KMS-11 (cell line): ENCODE measurements around the gene IQSEC1.
A peak's percentile ranks its signal among the peaks of the same experiment; 100 is the strongest.

Experiments used
- H2AFZ ChIP-seq: fragments of 200-600 bp; sonication (generic); 2 replicates; pipeline ENCODE4 v1.6.1; 2016; ENCODE audit warnings: antibody characterized with exemption, mixed run types, low read depth
- H3K27ac ChIP-seq: fragments of 200-600 bp; sonication (generic); 2 replicates; pipeline ENCODE4 v1.6.1; 2016; ENCODE audit warnings: mild to moderate bottlenecking, mixed run types
- H3K27me3 ChIP-seq: fragments of 200-600 bp; sonication (generic); 2 replicates; pipeline ENCODE4 v1.6.1; 2017; ENCODE audit warnings: mild to moderate bottlenecking, low read depth, mixed run types, moderate library complexity; ENCODE audit not compliant: insufficient read depth
- H3K36me3 ChIP-seq: fragments of 200-600 bp; sonication (generic); 2 replicates; pipeline ENCODE4 v1.6.1; 2017; ENCODE audit warnings: mild to moderate bottlenecking, mixed run types; ENCODE audit not compliant: insufficient read depth
- H3K4me1 ChIP-seq: fragments of 200-600 bp; sonication (generic); 2 replicates; pipeline ENCODE4 v1.6.1; 2016; ENCODE audit warnings: mild to moderate bottlenecking, low read depth, mixed run types; ENCODE audit not compliant: poor library complexity, severe bottlenecking
- H3K4me2 ChIP-seq: fragments of 200-600 bp; sonication (generic); 2 replicates; pipeline ENCODE4 v1.7.0; 2016; ENCODE audit warnings: mild to moderate bottlenecking, mixed run types
- H3K4me3 ChIP-seq: fragments of 200-600 bp; sonication (generic); IDR thresholded peaks from 2 replicates; pipeline ENCODE4 v1.6.1; 2017; ENCODE audit warnings: low read depth, low read length, mixed read lengths; ENCODE audit not compliant: insufficient read depth
- H3K79me2 ChIP-seq: fragments of 200-600 bp; sonication (generic); 2 replicates; pipeline ENCODE4 v1.6.1; 2016; ENCODE audit warnings: low read depth, mixed run types; ENCODE audit not compliant: insufficient read depth
- H3K9ac ChIP-seq: fragments of 200-600 bp; sonication (generic); 2 replicates; pipeline ENCODE4 v1.6.1; 2016; ENCODE audit warnings: mild to moderate bottlenecking, mixed run types
- H4K20me1 ChIP-seq: fragments of 200-600 bp; sonication (generic); 2 replicates; pipeline ENCODE4 v1.6.1; 2016; ENCODE audit warnings: mild to moderate bottlenecking, mixed run types; ENCODE audit not compliant: insufficient read depth
- TF ChIP-seq, protein P1 (sequence below): fragments of 200-600 bp; sonication (generic); conservative IDR thresholded peaks from 2 replicates; pipeline ENCODE4 v1.6.1; 2017; ENCODE audit warnings: low read depth, mild to moderate bottlenecking, antibody characterized with exemption, low read length, moderate library complexity, mixed read lengths

Gene IQSEC1

DNA sequence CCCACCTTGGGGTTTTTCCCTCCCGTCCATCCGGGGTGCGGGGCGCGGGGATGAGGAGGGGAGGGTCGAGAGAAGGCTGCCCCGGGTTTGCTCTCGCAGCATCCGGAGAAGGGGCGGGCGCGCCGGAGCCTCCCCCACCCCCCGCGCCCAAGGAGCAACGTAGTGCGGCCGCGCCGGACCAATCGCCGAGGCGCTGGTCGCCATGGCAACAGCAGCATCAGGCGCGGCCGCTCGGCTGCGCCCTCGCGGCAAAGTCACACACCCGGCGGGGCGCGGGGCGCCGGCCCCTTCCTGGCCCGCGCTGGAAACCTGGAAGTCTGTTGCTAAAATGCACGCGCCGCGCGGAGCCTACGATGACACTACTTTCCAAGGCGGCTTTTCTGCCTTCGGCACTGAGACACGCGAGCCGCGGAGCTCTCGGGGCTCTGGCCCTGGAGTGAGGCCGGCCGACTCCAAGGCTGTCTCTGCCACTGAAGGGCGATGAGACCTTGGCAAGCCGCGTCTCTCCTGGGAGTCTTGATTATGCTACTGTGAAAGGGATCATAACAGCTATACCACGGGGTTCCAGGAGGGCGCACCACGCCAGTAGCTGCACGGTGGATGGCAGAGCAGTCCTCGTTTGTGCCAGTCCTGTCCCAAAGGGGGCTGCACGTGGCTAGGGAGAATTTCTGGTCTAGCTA lies at the start of gene IQSEC1:
Gene IQSEC1 (minus strand): TSS at position 104 of the 680 bp plus-strand sequence. CDS start 415 bp downstream, outside the sequence.
- H3K4me2 ChIP-seq: peak within 1 kb of the TSS; percentile 76
- no peaks in the 10 kb centered on the region for H3K79me2 ChIP-seq
- no peak within 1 kb of the TSS; the same call in 1 of the 2 replicates for H2AFZ ChIP-seq
- no peak within 1 kb of the TSS for H3K4me3 ChIP-seq
- H3K27me3 ChIP-seq: no peaks in the 10 kb centered on the region
- H4K20me1 ChIP-seq: no peaks in the 10 kb centered on the region
- peak within 1 kb of the TSS; percentile 97 for H3K27ac ChIP-seq
- TF ChIP-seq, protein P1, sequence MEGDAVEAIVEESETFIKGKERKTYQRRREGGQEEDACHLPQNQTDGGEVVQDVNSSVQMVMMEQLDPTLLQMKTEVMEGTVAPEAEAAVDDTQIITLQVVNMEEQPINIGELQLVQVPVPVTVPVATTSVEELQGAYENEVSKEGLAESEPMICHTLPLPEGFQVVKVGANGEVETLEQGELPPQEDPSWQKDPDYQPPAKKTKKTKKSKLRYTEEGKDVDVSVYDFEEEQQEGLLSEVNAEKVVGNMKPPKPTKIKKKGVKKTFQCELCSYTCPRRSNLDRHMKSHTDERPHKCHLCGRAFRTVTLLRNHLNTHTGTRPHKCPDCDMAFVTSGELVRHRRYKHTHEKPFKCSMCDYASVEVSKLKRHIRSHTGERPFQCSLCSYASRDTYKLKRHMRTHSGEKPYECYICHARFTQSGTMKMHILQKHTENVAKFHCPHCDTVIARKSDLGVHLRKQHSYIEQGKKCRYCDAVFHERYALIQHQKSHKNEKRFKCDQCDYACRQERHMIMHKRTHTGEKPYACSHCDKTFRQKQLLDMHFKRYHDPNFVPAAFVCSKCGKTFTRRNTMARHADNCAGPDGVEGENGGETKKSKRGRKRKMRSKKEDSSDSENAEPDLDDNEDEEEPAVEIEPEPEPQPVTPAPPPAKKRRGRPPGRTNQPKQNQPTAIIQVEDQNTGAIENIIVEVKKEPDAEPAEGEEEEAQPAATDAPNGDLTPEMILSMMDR: no peak
- peaks cover 44% of the 10 kb centered on the region for H3K4me1 ChIP-seq
- H3K36me3 ChIP-seq: no peaks in the 10 kb centered on the region
- peak within 1 kb of the TSS; percentile 79 for H3K9ac ChIP-seq

DNA sequence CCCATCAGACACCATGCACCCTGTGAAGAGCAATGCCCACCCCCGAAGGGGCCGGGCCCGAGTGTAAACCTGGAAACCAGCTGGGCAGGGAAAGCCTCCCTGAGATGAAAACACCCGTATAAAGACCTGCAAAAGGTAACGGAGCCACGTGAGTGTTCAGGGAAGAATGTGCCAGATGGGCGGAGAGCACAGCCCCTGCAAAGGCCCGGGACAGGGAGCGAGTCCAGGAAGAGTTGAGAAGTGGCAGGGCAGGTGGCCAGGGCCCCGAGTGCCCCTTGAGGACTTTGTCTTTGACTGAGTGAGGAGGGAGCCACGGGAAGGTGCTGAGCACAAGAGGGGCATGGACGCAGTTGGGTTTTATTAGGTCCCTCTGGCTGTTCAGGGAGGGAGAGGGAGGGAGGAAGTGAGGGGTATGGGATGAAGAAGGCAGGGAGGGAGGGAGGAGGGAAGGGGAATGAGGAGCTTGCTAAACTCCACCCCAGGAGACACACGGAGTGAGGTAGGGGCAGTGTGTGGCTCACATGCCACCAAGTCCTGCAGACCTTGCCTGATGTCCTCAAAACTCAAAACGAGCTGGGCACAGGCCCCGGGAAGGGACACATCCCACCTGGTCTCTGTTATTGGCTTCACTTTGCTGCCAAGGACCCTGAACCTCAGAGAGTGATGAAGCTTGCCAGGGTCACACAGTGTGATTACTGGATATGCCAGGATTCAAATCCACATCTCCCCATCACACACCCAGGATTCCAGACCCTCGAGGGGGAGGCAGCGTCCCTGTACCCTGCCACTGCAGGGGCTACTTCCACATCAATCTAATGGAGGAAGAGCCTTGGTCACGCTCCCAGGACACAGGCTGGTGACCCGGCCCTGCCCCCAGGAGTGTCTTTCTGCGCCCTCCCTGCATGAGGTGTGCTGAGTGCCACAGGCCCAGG lies 49.1 kb upstream of the IQSEC1 start:
- H3K36me3 ChIP-seq: no peaks in the 10 kb centered on the region
- no peak overlapping the region for H3K4me3 ChIP-seq
- H3K4me2 ChIP-seq: no peak overlapping the region
- no peaks in the 10 kb centered on the region for H3K4me1 ChIP-seq
- H3K27ac ChIP-seq: no peak overlapping the region
- TF ChIP-seq, protein P1: no peak
- H4K20me1 ChIP-seq: no peaks in the 10 kb centered on the region
- H3K79me2 ChIP-seq: no peaks in the 10 kb centered on the region
- H2AFZ ChIP-seq: no peak overlapping the region
- H3K9ac ChIP-seq: no peak overlapping the region
- H3K27me3 ChIP-seq: no peaks in the 10 kb centered on the region

DNA sequence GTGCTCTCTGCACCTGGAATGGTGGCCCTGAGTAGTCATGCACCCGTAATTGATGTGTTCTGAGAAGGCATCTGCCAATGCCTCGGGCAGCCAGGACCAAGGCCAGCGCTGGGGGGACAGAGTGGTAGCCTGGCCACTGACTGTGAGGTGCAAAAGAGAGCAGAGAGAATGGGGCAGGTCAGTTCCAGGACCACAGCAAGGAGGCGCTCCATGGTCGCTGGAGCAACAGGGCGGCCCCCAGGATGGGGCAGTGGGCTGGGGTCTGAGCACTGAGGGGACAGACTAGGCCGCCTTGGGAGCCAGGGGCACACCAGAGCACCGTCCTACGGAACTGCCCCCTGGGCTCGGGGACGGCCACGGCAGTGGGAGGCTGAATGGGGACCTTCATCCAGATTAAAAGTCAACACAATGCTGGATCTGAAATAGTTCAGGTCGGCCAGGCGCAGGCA lies 48.3 kb upstream of the IQSEC1 start:
- no peaks in the 10 kb centered on the region for H3K36me3 ChIP-seq
- TF ChIP-seq, protein P1: no peak

DNA sequence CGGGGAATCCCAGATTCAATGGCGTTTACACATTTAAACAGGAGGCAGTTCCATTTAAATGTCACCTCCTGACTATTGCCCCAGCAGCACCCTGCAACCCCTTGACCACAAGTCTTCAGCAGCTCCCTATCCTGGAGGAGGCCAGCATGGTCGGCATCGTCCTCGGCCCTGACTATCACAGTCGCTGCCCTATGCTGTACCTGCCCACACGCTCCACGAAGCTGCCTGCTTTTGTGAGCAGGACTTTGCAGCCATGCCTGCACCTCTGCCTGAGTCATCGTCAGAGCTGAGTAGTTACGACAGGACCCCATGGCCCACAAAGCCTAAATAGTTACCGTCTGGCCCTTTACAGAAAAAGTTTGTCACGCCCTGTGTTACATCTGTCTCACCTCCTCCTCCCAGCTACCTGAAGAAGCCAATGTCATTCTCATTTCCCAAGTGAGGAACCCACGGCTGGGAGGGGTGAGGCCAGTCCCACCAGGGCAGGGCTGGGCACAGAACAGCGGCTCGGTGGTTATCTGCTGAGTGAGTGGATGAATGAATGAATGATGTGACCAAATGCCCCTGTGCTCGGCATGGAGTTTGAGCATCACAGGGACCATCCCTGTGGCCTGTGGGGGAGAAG lies 47.8 kb upstream of the IQSEC1 start:
- Histone ChIP-seq H3K36me3 (no peaks in the 10 kb centered on the region), H3K27me3 (no peaks in the 10 kb centered on the region), H3K4me2 (no peak overlapping the region), H3K9ac (no peak overlapping the region), H4K20me1 (no peaks in the 10 kb centered on the region), H3K27ac (no peak overlapping the region), H3K79me2 (no peaks in the 10 kb centered on the region), H2AFZ (no peak overlapping the region), H3K4me3 (no peak overlapping the region), H3K4me1 (no peaks in the 10 kb centered on the region)
- TF ChIP-seq, protein P1: no peak

More for the DNA sequence above, 48.3 kb upstream of the IQSEC1 start:
- no peaks in the 10 kb centered on the region for H3K79me2 ChIP-seq
- H3K27me3 ChIP-seq: no peaks in the 10 kb centered on the region
- H3K4me2 ChIP-seq: no peak overlapping the region
- no peak overlapping the region for H2AFZ ChIP-seq
- H3K4me1 ChIP-seq: no peaks in the 10 kb centered on the region
- H3K27ac ChIP-seq: no peak overlapping the region
- H3K4me3 ChIP-seq: no peak overlapping the region
- H4K20me1 ChIP-seq: no peaks in the 10 kb centered on the region
- H3K9ac ChIP-seq: no peak overlapping the region
